ENCODE results near the gene AVEN.

DNA sequence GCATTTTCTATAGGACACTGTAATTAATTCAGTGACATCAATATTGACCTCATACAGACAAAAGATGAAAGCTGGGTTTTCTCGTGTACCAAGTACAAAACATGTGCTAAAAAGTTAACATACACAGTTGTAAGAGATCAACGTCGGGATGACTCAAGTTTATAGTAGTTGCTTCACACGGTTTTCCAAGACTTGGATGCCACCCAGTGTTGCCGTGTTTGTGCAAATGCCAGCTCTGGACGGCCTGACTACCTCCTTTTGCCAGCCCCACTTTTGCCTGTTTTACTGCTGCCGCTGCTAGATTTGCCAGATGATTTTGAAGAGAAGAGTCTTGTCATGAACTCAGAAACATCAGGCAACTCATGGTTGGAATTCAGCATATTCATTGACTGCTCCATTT, 45.1 kb upstream of the AVEN start:
- no peak for TF ChIP-seq POLR2A (conservative IDR thresholded peaks at IDR 0.05)
- TF ChIP-seq ZNF274 (IDR thresholded peaks at IDR 0.05; ENCODE audit: borderline replicate concordance, low read depth, low read length), result no peak
- TF ChIP-seq ZBTB7A (IDR thresholded peaks at IDR 0.05; ENCODE audit: borderline replicate concordance, control insufficient read depth, low read depth, low read length), result no peak
- TF ChIP-seq NCOR1 (IDR thresholded peaks at IDR 0.05), result no peak
- no peak for TF ChIP-seq SMAD3 (CRISPR knock-in tag; conservative IDR thresholded peaks at IDR 0.05)
- no peak for TF ChIP-seq NFIC (IDR thresholded peaks at IDR 0.05)
- TF ChIP-seq, protein P1, sequence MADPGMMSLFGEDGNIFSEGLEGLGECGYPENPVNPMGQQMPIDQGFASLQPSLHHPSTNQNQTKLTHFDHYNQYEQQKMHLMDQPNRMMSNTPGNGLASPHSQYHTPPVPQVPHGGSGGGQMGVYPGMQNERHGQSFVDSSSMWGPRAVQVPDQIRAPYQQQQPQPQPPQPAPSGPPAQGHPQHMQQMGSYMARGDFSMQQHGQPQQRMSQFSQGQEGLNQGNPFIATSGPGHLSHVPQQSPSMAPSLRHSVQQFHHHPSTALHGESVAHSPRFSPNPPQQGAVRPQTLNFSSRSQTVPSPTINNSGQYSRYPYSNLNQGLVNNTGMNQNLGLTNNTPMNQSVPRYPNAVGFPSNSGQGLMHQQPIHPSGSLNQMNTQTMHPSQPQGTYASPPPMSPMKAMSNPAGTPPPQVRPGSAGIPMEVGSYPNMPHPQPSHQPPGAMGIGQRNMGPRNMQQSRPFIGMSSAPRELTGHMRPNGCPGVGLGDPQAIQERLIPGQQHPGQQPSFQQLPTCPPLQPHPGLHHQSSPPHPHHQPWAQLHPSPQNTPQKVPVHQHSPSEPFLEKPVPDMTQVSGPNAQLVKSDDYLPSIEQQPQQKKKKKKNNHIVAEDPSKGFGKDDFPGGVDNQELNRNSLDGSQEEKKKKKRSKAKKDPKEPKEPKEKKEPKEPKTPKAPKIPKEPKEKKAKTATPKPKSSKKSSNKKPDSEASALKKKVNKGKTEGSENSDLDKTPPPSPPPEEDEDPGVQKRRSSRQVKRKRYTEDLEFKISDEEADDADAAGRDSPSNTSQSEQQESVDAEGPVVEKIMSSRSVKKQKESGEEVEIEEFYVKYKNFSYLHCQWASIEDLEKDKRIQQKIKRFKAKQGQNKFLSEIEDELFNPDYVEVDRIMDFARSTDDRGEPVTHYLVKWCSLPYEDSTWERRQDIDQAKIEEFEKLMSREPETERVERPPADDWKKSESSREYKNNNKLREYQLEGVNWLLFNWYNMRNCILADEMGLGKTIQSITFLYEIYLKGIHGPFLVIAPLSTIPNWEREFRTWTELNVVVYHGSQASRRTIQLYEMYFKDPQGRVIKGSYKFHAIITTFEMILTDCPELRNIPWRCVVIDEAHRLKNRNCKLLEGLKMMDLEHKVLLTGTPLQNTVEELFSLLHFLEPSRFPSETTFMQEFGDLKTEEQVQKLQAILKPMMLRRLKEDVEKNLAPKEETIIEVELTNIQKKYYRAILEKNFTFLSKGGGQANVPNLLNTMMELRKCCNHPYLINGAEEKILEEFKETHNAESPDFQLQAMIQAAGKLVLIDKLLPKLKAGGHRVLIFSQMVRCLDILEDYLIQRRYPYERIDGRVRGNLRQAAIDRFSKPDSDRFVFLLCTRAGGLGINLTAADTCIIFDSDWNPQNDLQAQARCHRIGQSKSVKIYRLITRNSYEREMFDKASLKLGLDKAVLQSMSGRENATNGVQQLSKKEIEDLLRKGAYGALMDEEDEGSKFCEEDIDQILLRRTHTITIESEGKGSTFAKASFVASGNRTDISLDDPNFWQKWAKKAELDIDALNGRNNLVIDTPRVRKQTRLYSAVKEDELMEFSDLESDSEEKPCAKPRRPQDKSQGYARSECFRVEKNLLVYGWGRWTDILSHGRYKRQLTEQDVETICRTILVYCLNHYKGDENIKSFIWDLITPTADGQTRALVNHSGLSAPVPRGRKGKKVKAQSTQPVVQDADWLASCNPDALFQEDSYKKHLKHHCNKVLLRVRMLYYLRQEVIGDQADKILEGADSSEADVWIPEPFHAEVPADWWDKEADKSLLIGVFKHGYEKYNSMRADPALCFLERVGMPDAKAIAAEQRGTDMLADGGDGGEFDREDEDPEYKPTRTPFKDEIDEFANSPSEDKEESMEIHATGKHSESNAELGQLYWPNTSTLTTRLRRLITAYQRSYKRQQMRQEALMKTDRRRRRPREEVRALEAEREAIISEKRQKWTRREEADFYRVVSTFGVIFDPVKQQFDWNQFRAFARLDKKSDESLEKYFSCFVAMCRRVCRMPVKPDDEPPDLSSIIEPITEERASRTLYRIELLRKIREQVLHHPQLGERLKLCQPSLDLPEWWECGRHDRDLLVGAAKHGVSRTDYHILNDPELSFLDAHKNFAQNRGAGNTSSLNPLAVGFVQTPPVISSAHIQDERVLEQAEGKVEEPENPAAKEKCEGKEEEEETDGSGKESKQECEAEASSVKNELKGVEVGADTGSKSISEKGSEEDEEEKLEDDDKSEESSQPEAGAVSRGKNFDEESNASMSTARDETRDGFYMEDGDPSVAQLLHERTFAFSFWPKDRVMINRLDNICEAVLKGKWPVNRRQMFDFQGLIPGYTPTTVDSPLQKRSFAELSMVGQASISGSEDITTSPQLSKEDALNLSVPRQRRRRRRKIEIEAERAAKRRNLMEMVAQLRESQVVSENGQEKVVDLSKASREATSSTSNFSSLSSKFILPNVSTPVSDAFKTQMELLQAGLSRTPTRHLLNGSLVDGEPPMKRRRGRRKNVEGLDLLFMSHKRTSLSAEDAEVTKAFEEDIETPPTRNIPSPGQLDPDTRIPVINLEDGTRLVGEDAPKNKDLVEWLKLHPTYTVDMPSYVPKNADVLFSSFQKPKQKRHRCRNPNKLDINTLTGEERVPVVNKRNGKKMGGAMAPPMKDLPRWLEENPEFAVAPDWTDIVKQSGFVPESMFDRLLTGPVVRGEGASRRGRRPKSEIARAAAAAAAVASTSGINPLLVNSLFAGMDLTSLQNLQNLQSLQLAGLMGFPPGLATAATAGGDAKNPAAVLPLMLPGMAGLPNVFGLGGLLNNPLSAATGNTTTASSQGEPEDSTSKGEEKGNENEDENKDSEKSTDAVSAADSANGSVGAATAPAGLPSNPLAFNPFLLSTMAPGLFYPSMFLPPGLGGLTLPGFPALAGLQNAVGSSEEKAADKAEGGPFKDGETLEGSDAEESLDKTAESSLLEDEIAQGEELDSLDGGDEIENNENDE (IDR thresholded peaks at IDR 0.05; ENCODE audit: low read depth, low read length), result no peak
- TF ChIP-seq ELF1 (tag; IDR thresholded peaks at IDR 0.05), result no peak
- no peak for TF ChIP-seq ZNF77 (CRISPR knock-in tag; IDR thresholded peaks at IDR 0.05)
- TF ChIP-seq, protein P2, sequence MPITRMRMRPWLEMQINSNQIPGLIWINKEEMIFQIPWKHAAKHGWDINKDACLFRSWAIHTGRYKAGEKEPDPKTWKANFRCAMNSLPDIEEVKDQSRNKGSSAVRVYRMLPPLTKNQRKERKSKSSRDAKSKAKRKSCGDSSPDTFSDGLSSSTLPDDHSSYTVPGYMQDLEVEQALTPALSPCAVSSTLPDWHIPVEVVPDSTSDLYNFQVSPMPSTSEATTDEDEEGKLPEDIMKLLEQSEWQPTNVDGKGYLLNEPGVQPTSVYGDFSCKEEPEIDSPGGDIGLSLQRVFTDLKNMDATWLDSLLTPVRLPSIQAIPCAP (CRISPR knock-in tag; IDR thresholded peaks at IDR 0.05; ENCODE audit: borderline replicate concordance), result no peak
- TF ChIP-seq, protein P3, sequence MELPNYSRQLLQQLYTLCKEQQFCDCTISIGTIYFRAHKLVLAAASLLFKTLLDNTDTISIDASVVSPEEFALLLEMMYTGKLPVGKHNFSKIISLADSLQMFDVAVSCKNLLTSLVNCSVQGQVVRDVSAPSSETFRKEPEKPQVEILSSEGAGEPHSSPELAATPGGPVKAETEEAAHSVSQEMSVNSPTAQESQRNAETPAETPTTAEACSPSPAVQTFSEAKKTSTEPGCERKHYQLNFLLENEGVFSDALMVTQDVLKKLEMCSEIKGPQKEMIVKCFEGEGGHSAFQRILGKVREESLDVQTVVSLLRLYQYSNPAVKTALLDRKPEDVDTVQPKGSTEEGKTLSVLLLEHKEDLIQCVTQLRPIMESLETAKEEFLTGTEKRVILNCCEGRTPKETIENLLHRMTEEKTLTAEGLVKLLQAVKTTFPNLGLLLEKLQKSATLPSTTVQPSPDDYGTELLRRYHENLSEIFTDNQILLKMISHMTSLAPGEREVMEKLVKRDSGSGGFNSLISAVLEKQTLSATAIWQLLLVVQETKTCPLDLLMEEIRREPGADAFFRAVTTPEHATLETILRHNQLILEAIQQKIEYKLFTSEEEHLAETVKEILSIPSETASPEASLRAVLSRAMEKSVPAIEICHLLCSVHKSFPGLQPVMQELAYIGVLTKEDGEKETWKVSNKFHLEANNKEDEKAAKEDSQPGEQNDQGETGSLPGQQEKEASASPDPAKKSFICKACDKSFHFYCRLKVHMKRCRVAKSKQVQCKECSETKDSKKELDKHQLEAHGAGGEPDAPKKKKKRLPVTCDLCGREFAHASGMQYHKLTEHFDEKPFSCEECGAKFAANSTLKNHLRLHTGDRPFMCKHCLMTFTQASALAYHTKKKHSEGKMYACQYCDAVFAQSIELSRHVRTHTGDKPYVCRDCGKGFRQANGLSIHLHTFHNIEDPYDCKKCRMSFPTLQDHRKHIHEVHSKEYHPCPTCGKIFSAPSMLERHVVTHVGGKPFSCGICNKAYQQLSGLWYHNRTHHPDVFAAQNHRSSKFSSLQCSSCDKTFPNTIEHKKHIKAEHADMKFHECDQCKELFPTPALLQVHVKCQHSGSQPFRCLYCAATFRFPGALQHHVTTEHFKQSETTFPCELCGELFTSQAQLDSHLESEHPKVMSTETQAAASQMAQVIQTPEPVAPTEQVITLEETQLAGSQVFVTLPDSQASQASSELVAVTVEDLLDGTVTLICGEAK (IDR thresholded peaks at IDR 0.05), result no peak
- TF ChIP-seq, protein P3 (CRISPR knock-in tag; IDR thresholded peaks at IDR 0.05), result no peak
